SK-N-SH (cell line): ENCODE data around the gene ITGA5. TPM values are rescaled to one million over a fixed set of nuclear protein-coding genes. Genes with fewer than 3 reads are reported as not detected.

ENCODE experiments used
- CTCF ChIA-PET: fragments of 300-600, 350-600 bp; formaldehyde crosslinking; extraction: SDS; loops from one replicate; lab custom pipeline; 2021; lab: Yijun Ruan, JAX
- POLR2A ChIA-PET: fragments of 350-600 bp; sonication (Branson Sonifier 250); formaldehyde crosslinking; extraction: SDS; loops from one replicate; lab custom pipeline; 2020; ENCODE audit warnings: antibody characterized with exemption, inconsistent platforms; lab: Yijun Ruan, JAX
- DNase-seq: peaks from one replicate; pipeline ENCODE4 v3.0.0; 2012
- H2AFZ ChIP-seq: fragments of 200-600 bp; sonication (generic); 2 replicates; pipeline ENCODE4 v1.8.1; 2016; ENCODE audit warnings: antibody characterized with exemption, mild to moderate bottlenecking, low read depth
- H3F3A ChIP-seq: fragments of 200-600 bp; sonication (generic); replicated peaks from 2 replicates; pipeline ENCODE3; 2016; ENCODE audit warnings: antibody characterized with exemption, mild to moderate bottlenecking; ENCODE audit not compliant: insufficient read depth
- H3K27ac ChIP-seq, 2 experiments: fragments of 200-500 bp in 1 of 2; fragments of 200-600 bp in 1 of 2; sonication (Bioruptor generic) in 1 of 2; sonication (generic), shearing (Covaris generic) in 1 of 2; 2 replicates each; pipeline versions ENCODE4 v1.5.1 to v1.6.1; 2014 to 2016; ENCODE audit warnings: low read depth in 2 of 2, inconsistent platforms in 1 of 2, low read length in 1 of 2, mild to moderate bottlenecking in 1 of 2, mixed read lengths in 1 of 2
- H3K27me3 ChIP-seq: fragments of 200-600 bp; sonication (generic), shearing (Covaris generic); 2 replicates; pipeline ENCODE4 v1.6.1; 2016; ENCODE audit warnings: mixed run types; ENCODE audit not compliant: insufficient read depth
- H3K36me3 ChIP-seq, 2 experiments: fragments of 200-500 bp in 1 of 2; fragments of 200-600 bp in 1 of 2; sonication (Bioruptor generic) in 1 of 2; sonication (generic) in 1 of 2; replicated peaks in 1 of 2; 2 replicates each; pipeline versions ENCODE3 to v1.5.1; 2014 to 2016; ENCODE audit warnings: low read length in 1 of 2, mild to moderate bottlenecking in 1 of 2; ENCODE audit not compliant: insufficient read depth in 2 of 2, control insufficient read depth in 1 of 2
- H3K4me1 ChIP-seq, 2 experiments: fragments of 200-500 bp in 1 of 2; fragments of 200-600 bp in 1 of 2; sonication (Bioruptor generic) in 1 of 2; sonication (generic), shearing (Covaris generic) in 1 of 2; 2 replicates each; pipeline versions ENCODE4 v1.5.1 to v1.6.1; 2014 to 2016; ENCODE audit warnings: low read depth in 1 of 2, low read length in 1 of 2, mixed run types in 1 of 2; ENCODE audit not compliant: insufficient read depth in 2 of 2, control insufficient read depth in 1 of 2
- H3K4me2 ChIP-seq: fragments of 200-600 bp; sonication (generic), shearing (Covaris generic); 2 replicates; pipeline ENCODE4 v1.6.1; 2017; ENCODE audit warnings: mixed run types
- H3K4me3 ChIP-seq, 2 experiments: fragments of 200-500 bp in 1 of 2; fragments of 200-600 bp in 1 of 2; sonication (Bioruptor generic) in 1 of 2; sonication (generic), shearing (Covaris generic) in 1 of 2; 2 replicates each; pipeline versions ENCODE4 v1.5.1 to v1.8.1; 2014 to 2016; ENCODE audit warnings: low read depth in 2 of 2, inconsistent platforms in 1 of 2, low read length in 1 of 2, mild to moderate bottlenecking in 1 of 2, mixed read lengths in 1 of 2, moderate library complexity in 1 of 2
- H3K79me2 ChIP-seq: fragments of 200-600 bp; sonication (generic); 2 replicates; pipeline ENCODE4 v1.8.1; 2017; ENCODE audit warnings: mild to moderate bottlenecking; ENCODE audit not compliant: insufficient read depth
- H3K9ac ChIP-seq: fragments of 200-600 bp; sonication (generic); 2 replicates; pipeline ENCODE4 v1.6.1; 2017; ENCODE audit warnings: mixed run types
- H3K9me2 ChIP-seq: fragments of 200-600 bp; sonication (generic); 2 replicates; pipeline ENCODE4 v1.6.1; 2017; ENCODE audit warnings: mixed run types
- H3K9me3 ChIP-seq: fragments of 200-600 bp; sonication (generic); 2 replicates; pipeline ENCODE4 v1.6.1; 2017; ENCODE audit warnings: mixed run types, mild to moderate bottlenecking, moderate library complexity
- H4K20me1 ChIP-seq: fragments of 200-600 bp; sonication (generic); 2 replicates; pipeline ENCODE4 v1.6.1; 2017; ENCODE audit warnings: mild to moderate bottlenecking, mixed run types; ENCODE audit not compliant: insufficient read depth
- CHD2 ChIP-seq: fragments of 150-350 bp; IDR thresholded peaks from 2 replicates; pipeline ENCODE4 v1.6.1; 2018; ENCODE audit warnings: low read length; ENCODE audit not compliant: partially characterized antibody
- EZH2phosphoT487 ChIP-seq: fragments of 200-600 bp; sonication (generic); IDR thresholded peaks from 2 replicates; pipeline ENCODE4 v1.6.1; 2017; ENCODE audit warnings: low read depth, mixed run types, mild to moderate bottlenecking, antibody characterized with exemption, moderate library complexity, borderline replicate concordance
- FOSL2 ChIP-seq: IDR thresholded peaks from 2 replicates; pipeline ENCODE4 v1.4.0; 2012; ENCODE audit warnings: low read depth, mild to moderate bottlenecking, moderate library complexity, borderline replicate concordance
- FOXJ3 ChIP-seq: sonication (generic); formaldehyde crosslinking; IDR thresholded peaks from 2 replicates; pipeline ENCODE4 v1.5.1; 2020; ENCODE audit warnings: mild to moderate bottlenecking, missing genetic modification reagents
- GABPA ChIP-seq: IDR thresholded peaks from 2 replicates; pipeline ENCODE4 v1.4.0; 2012; ENCODE audit warnings: low read depth, mild to moderate bottlenecking
- GATA2 ChIP-seq: sonication (generic); formaldehyde crosslinking; IDR thresholded peaks from 2 replicates; pipeline ENCODE4 v1.5.0; 2020; ENCODE audit warnings: mild to moderate bottlenecking, missing genetic modification reagents
- IRF3 ChIP-seq: fragments of 150-350 bp; IDR thresholded peaks from 2 replicates; pipeline ENCODE4 v1.6.1; 2016; ENCODE audit warnings: mild to moderate bottlenecking, low read depth, low read length
- MAX ChIP-seq: IDR thresholded peaks from 2 replicates; pipeline ENCODE4 v1.4.0; 2012; ENCODE audit warnings: low read depth
- MEF2A ChIP-seq: IDR thresholded peaks from 2 replicates; pipeline ENCODE4 v1.4.0; 2012; ENCODE audit warnings: low read depth, borderline replicate concordance
- MXI1 ChIP-seq: IDR thresholded peaks from 2 replicates; pipeline ENCODE4 v1.6.1; 2012; ENCODE audit warnings: mild to moderate bottlenecking, low read depth, low read length, improper control_type of control experiment
- NRF1 ChIP-seq: IDR thresholded peaks from 2 replicates; pipeline ENCODE4 v1.6.1; 2012; ENCODE audit warnings: low read depth, mild to moderate bottlenecking, low read length
- POLR2AphosphoS5 ChIP-seq: IDR thresholded peaks from 2 replicates; pipeline ENCODE4 v1.6.1; 2012; ENCODE audit warnings: low read depth, low read length
- RAD21 ChIP-seq: IDR thresholded peaks from 2 replicates; pipeline ENCODE4 v1.6.1; 2012; ENCODE audit warnings: mild to moderate bottlenecking, low read length
- REST ChIP-seq: IDR thresholded peaks from 2 replicates; pipeline ENCODE4 v1.6.1; 2012; ENCODE audit warnings: mild to moderate bottlenecking, low read depth, low read length, moderate library complexity
- RFX5 ChIP-seq: IDR thresholded peaks from 2 replicates; pipeline ENCODE4 v1.6.1; 2012; ENCODE audit warnings: mild to moderate bottlenecking, improper control_type of control experiment, low read length
- SIN3A ChIP-seq: IDR thresholded peaks from 2 replicates; pipeline ENCODE4 v1.6.1; 2012; ENCODE audit warnings: low read depth, mild to moderate bottlenecking, low read length, moderate library complexity, borderline replicate concordance
- USF1 ChIP-seq: IDR thresholded peaks from 2 replicates; pipeline ENCODE4 v1.4.0; 2012; ENCODE audit warnings: low read depth, borderline replicate concordance
- USF2 ChIP-seq: fragments of 150-350 bp; IDR thresholded peaks from 2 replicates; pipeline ENCODE4 v1.6.1; 2017; ENCODE audit warnings: antibody characterized with exemption, low read length, low read depth, borderline replicate concordance
- ZBTB33 ChIP-seq: IDR thresholded peaks from 2 replicates; pipeline ENCODE4 v1.4.0; 2012; ENCODE audit warnings: low read depth, borderline replicate concordance
- WGBS: methylation state at CpG from one replicate; pipeline ENCODE4 v1.1.6; 2017; ENCODE audit warnings: low lambda C conversion rate; 5-methylcytosine and 5-hydroxymethylcytosine counted together
- polyA plus RNA-seq, 3 experiments: library from polyadenylated mRNA; depleted of rRNA; stranded (reverse); fragments of >200 nt; gene quantifications; 2 replicates each; pipeline ENCODE4 v1.2.3, GENCODE V29; 2012

The ITGA5 gene
- polyA plus RNA-seq, 1 of the 3 experiments (the other 2 are of a cell fraction), result 52.5 TPM

GRCh38 chr12:54439096-54439495 is 20.0 kb upstream of the ITGA5 start:
- Histone ChIP-seq H3F3A (no peaks in the 10 kb centered on the region), H3K4me1 (no peaks in the 10 kb centered on the region), H3K4me2 (no peak overlapping the region), H3K9ac (no peak overlapping the region), H3K4me3 (no peak overlapping the region), H3K27ac (no peak overlapping the region), H3K36me3 (no peaks in the 10 kb centered on the region), H3K9me3 (no peaks in the 10 kb centered on the region), H4K20me1 (no peaks in the 10 kb centered on the region), H2AFZ (no peak overlapping the region), H3K79me2 (no peaks in the 10 kb centered on the region), H3K27me3 (peaks cover 15% of the 10 kb centered on the region; the same call in 1 of the 2 replicates), H3K9me2 (no peaks in the 10 kb centered on the region)
- no peak for DNase-seq
- POLR2A ChIA-PET, result interaction anchor here (1.3 kb wide), 1 partner anchor 40 kb away, joined by 4 read pairs; no protein-coding TSS in a partner anchor
- CTCF ChIA-PET, result interaction anchor here (0.6 to 23.4 kb wide), 30 partner anchors 9 to 530 kb away, joined by 3 to 490 read pairs (median 6); partner anchors contain the start of genes ITGA5 and ZNF385A
- no peak for TF ChIP-seq FOXJ3 (CRISPR knock-in tag)
- no peak for TF ChIP-seq IRF3
- no peak for TF ChIP-seq USF1
- no peak for TF ChIP-seq SIN3A
- TF ChIP-seq POLR2AphosphoS5, result no peak
- TF ChIP-seq FOSL2, result no peak
- TF ChIP-seq MAX, result no peak
- TF ChIP-seq MXI1, result no peak
- TF ChIP-seq EZH2phosphoT487, result no peak
- TF ChIP-seq REST, result no peak
- no peak for TF ChIP-seq ZBTB33
- no peak for TF ChIP-seq GABPA
- TF ChIP-seq RAD21, result no peak
- TF ChIP-seq MEF2A, result no peak
- no peak for TF ChIP-seq RFX5
- TF ChIP-seq CHD2, result no peak
- TF ChIP-seq USF2, result no peak
- no peak for TF ChIP-seq NRF1
- TF ChIP-seq GATA2, result no peak
- 75% methylated on average over 1 of the region's 1 CpG for WGBS
